Heart left ventricle (tissue), 16 donors: Measurements from ENCODE around the gene OXLD1. TPM values are rescaled to one million over a fixed set of nuclear protein-coding genes. Genes with fewer than 3 reads are reported as not detected.

Source experiments
- ATAC-seq, 4 donors: fragments of 200-7000 bp; cut with Tn5 transposase; one replicate each; pipeline ENCODE4 v1.9.1; 2020 to 2022; ENCODE audit warnings: moderate library complexity in 4 of 4, mild to moderate bottlenecking in 3 of 4, moderate number of reproducible peaks in 1 of 4
- DNase-seq, 5 donors: peaks; one replicate each; pipeline ENCODE4 v3.0.0-alpha.2; 2020
- H3K27ac ChIP-seq, 12 donors: fragments of 200-600 bp; sonication (generic) in 4 of 12; one replicate each; pipeline versions ENCODE4 v1.5.0 to v1.8.0; 2016 to 2022; ENCODE audit warnings: mild to moderate bottlenecking in 2 of 12
- H3K27me3 ChIP-seq, 9 donors: fragments of 200-600 bp; sonication (generic) in 2 of 9; one replicate each; pipeline versions ENCODE4 v1.5.1 to v1.8.0; 2016 to 2022; ENCODE audit warnings: mild to moderate bottlenecking in 3 of 9
- H3K36me3 ChIP-seq, 9 donors: fragments of 200-600 bp; sonication (generic) in 2 of 9; one replicate each; pipeline versions ENCODE4 v1.5.0 to v1.8.0; 2018 to 2022; ENCODE audit warnings: mild to moderate bottlenecking in 2 of 9
- H3K4me1 ChIP-seq, 12 donors: fragments of 200-600 bp; sonication (generic) in 4 of 12; one replicate each; pipeline versions ENCODE4 v1.5.0 to v1.8.0; 2016 to 2022; ENCODE audit warnings: mild to moderate bottlenecking in 3 of 12
- H3K4me3 ChIP-seq, 12 donors: fragments of 200-600 bp; sonication (generic) in 4 of 12; one replicate each; pipeline versions ENCODE4 v1.5.0 to v1.8.0; 2017 to 2022; ENCODE audit warnings: mild to moderate bottlenecking in 9 of 12, moderate library complexity in 4 of 12
- H3K9me3 ChIP-seq, 12 donors: fragments of 200-600 bp; sonication (generic) in 4 of 12; one replicate each; pipeline versions ENCODE4 v1.5.0 to v1.8.0; 2016 to 2022; ENCODE audit warnings: mild to moderate bottlenecking in 1 of 12
- POLR2A ChIP-seq, 2 donors: fragments of 450-650 bp; IDR thresholded peaks; one replicate each; pipeline ENCODE4 v1.6.1; 2017; ENCODE audit warnings: antibody characterized with exemption in 2 of 2, mild to moderate bottlenecking in 2 of 2, moderate library complexity in 2 of 2
- WGBS, 4 donors: extraction: QIAGEN DNeasy Blood & Tissue Kit in 2 of 4; methylation state at CpG; one replicate each; pipeline versions ENCODE4 v1.1.5 to v1.1.7; 2013 to 2018; 5-methylcytosine and 5-hydroxymethylcytosine counted together
- intact Hi-C, 10 donors: fragments of 100-400 bp; cut with DNase I; formaldehyde crosslinking; loops; one replicate each; pipeline versions ENCODE4 v1.11.1 to v1.14.2; 2022
- long read RNA-seq, 3 donors: library from polyadenylated mRNA; unstranded; transcript quantifications; one replicate each; pipeline ENCODE4 v2.0.0, GENCODE V29; 2020 to 2021
- polyA plus RNA-seq, 2 donors: library from polyadenylated mRNA; stranded (reverse); fragments of 200-250 nt; gene quantifications; one replicate each; pipeline ENCODE4 v1.2.3, GENCODE V29; 2013
- total RNA-seq, 9 donors: library from RNA; depleted of rRNA in 2 of 9; stranded (reverse); fragments of >200 nt in 2 of 9; fragmentation: NEBNext Ultra II Directional in 3 of 9; extraction: Animal tissue kit (Norgen Biotek cat#: 25700) in 3 of 9; gene quantifications; one replicate each; pipeline versions ENCODE4 v1.1.0 to v1.2.4, GENCODE V29; 2016 to 2023
- TF ChIP-seq, protein P1 (sequence below), 12 donors: fragments of 200-600 bp; sonication (generic) in 4 of 12; IDR thresholded peaks; one replicate each; pipeline versions ENCODE4 v1.5.0 to v1.8.0; 2018 to 2022; ENCODE audit warnings: antibody characterized with exemption in 12 of 12, mild to moderate bottlenecking in 5 of 12
- donor health status: ischemic (EF 13 %, LVEDD 7.1; RV severe dilation, severe dysfunction).
- donor health status: healthy with polysubstance abuse.
- donor health status: DM: no; HTN: yes; CAD: no.
- donor health status: DM: no; HTN: no; CAD: no.
- donor health status: ischemic (EF 25% LVEDD 6.9; RV normal size, moderate dysfunction).
- donor health status: ischemic (EF 25% LVEDD 5.7; RV mildly dilated, moderate dysfunction).
- donor health status: healthy.
- donor health status: DM: yes; HTN: yes; CAD: no.
- donor health status: ischemic (EF 35%, LVEDD 5.7; RV mildly dilated, moderate dysfunction).
- donor health status: nonischemic (EF 11% LVEDD 7.7; RV severe dilation, severe dysfunction).
- donor health status: DM: yes; HTN: yes; CAD: no.
- donor health status: PGD.
- donor health status: ischemic (EF 29% LVEDD 5.4; RV normal size, mild dysfunction).
- donor health status: nonischemic (EF 23%, LVEDD 6.1; RV moderate dilation, normal function).

Gene OXLD1
- total RNA-seq = 10 to 100 TPM; 16.9 to 28.8 (median 21.7) TPM
- polyA plus RNA-seq = 10 to 100 TPM; 27.0 to 42.9 TPM
- long read RNA-seq, donor 1, transcript OXLD1-206 (1 exons, 1,600 nt) = major isoform, 9 of 17 reads
- long read RNA-seq, donor 1, partial matches to known transcripts = 0 of 17 reads
- long read RNA-seq, donor 1, other reads (novel, unspliced or antisense) = 0 of 17 reads
- long read RNA-seq, donor 2, transcript OXLD1-206 (1 exons, 1,600 nt) = major isoform, 71 of 96 reads
- long read RNA-seq, donor 2, transcript OXLD1-207 (2 exons, 821 nt) = minor isoform, 6 of 96 reads
- long read RNA-seq, donor 2, transcript OXLD1-205 (2 exons, 678 nt) = minor isoform, 5 of 96 reads
- long read RNA-seq, donor 2, partial matches to known transcripts = 0 of 96 reads
- long read RNA-seq, donor 2, other reads (novel, unspliced or antisense) = 3 of 96 reads
- long read RNA-seq, donor 3, transcript OXLD1-206 (1 exons, 1,600 nt) = major isoform, 9 of 18 reads
- long read RNA-seq, donor 3, transcript OXLD1-201 (2 exons, 620 nt) = minor isoform, 6 of 18 reads
- long read RNA-seq, donor 3, partial matches to known transcripts = 0 of 18 reads
- long read RNA-seq, donor 3, other reads (novel, unspliced or antisense) = 0 of 18 reads

DNA sequence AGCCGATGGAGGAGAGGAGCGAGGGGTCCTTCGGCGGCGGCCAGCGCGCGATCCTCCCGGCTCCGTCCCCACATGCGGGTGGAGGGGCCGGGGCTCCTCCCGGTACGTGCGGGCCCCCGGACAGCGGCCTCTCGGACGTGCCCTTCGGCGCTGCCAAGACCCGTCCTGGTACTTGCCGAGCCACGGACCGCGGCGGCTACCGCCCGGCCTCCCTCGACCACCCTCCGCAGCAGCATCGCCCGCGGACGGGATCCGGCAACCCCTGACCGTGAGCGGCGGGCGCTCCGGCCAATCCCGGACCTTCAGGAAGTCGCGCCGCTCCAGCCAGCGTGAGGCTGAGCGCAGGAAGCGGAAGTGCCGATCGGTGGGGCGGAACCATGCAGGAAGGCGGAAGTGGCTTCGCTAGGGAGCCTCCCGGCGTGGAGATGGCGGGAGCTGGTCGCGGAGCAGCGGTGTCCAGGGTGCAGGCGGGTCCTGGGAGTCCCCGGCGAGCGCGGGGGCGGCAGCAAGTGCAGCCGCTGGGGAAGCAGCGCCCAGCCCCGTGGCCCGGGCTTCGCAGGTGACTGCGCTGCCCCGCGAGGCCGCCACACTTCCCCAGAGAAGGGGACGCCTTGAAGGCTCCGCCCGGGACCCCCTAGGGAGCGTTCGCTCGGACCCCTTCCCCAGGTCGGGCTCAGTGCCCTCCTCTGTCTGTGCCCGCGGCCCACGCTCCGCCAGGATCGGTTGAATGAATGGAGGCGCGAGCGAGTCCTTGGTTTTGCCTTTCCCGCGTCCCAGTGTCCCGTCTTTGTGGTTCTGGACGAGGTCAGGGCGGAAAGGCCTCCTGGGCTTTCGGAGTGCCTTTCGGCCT, at the start of gene OXLD1, which contains the start of gene CCDC137:
Gene OXLD1 (minus strand): TSS at position 264 of the 850 bp plus-strand sequence. CDS start 28 bp downstream, at position 236.
Gene CCDC137 (plus strand): TSS at position 396 of the 850 bp plus-strand sequence. CDS start 30 bp downstream, at position 426.
- no peaks in the 10 kb centered on the region for H3K9me3 ChIP-seq
- TF ChIP-seq, protein P1, sequence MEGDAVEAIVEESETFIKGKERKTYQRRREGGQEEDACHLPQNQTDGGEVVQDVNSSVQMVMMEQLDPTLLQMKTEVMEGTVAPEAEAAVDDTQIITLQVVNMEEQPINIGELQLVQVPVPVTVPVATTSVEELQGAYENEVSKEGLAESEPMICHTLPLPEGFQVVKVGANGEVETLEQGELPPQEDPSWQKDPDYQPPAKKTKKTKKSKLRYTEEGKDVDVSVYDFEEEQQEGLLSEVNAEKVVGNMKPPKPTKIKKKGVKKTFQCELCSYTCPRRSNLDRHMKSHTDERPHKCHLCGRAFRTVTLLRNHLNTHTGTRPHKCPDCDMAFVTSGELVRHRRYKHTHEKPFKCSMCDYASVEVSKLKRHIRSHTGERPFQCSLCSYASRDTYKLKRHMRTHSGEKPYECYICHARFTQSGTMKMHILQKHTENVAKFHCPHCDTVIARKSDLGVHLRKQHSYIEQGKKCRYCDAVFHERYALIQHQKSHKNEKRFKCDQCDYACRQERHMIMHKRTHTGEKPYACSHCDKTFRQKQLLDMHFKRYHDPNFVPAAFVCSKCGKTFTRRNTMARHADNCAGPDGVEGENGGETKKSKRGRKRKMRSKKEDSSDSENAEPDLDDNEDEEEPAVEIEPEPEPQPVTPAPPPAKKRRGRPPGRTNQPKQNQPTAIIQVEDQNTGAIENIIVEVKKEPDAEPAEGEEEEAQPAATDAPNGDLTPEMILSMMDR (IDR thresholded peaks at IDR 0.05) = no peak
- peak; percentile 64 to 95 for TF ChIP-seq POLR2A (IDR thresholded peaks at IDR 0.05)

GRCh38 chr17:81715107-81715871, 48.9 kb upstream of the OXLD1 start:
- DNase-seq = no peak
- Histone ChIP-seq H3K4me1 (peaks cover 6 to 33% (median 27%) of the 10 kb centered on the region in 12 donors), H3K36me3 (no peaks in the 10 kb centered on the region), H3K4me3 (no peak overlapping the region), H3K27ac (no peak overlapping the region), H3K9me3 (no peaks in the 10 kb centered on the region), H3K27me3 (no peaks in the 10 kb centered on the region)
- no peak for TF ChIP-seq POLR2A (IDR thresholded peaks at IDR 0.05)
- TF ChIP-seq, protein P1 (IDR thresholded peaks at IDR 0.05) = no peak
- intact Hi-C loops = no loop called here
- WGBS, 4 donors = 83 to 93% (median 87%) methylated on average over 12 to 32 of the region's 32 CpGs
- ATAC-seq = no peak

More for the DNA sequence above, at the start of gene OXLD1, which contains the start of gene CCDC137:
- peak; percentile 97 to 100 (median 99) for ATAC-seq
- peaks cover 0 to 29% (median 16%) of the 10 kb centered on the region in 12 donors for H3K4me1 ChIP-seq
- WGBS, 4 donors = 0 to 1% (median 0%) methylated on average over 62 to 96 of the region's 96 CpGs
- H3K27ac ChIP-seq = peak within 1 kb of the TSS; percentile 62 to 95 (median 88)
- peak within 1 kb of the TSS; percentile 77 to 100 (median 94) for H3K4me3 ChIP-seq
- peaks cover 0 to 42% (median 26%) of the 10 kb centered on the region in 9 donors for H3K36me3 ChIP-seq
- H3K27me3 ChIP-seq = no peaks in the 10 kb centered on the region
- peak; percentile 97 to 98 (median 98) for DNase-seq
- intact Hi-C loops = loop anchor here in 3 of 10 donors (2.0 kb wide), 2 partner anchors 16 to 30 kb away; partner anchors contain the start of genes NPLOC4 (in 2 of the 3), TSPAN10 (in 2 of the 3) and ARL16 (in 1 of the 3)

GRCh38 chr17:81714412-81715106, 48.2 kb upstream of the OXLD1 start:
- no peak overlapping the region for H3K4me3 ChIP-seq
- 93 to 97% (median 95%) methylated on average over 37 to 39 of the region's 39 CpGs for WGBS, 4 donors
- H3K27me3 ChIP-seq = no peaks in the 10 kb centered on the region
- intact Hi-C loops = no loop called here
- TF ChIP-seq POLR2A (IDR thresholded peaks at IDR 0.05) = no peak
- TF ChIP-seq, protein P1 (IDR thresholded peaks at IDR 0.05) = no peak
- H3K9me3 ChIP-seq = no peaks in the 10 kb centered on the region
- DNase-seq (no peak), ATAC-seq (no peak)
- H3K36me3 ChIP-seq = no peaks in the 10 kb centered on the region
- peaks cover 6 to 35% (median 27%) of the 10 kb centered on the region in 12 donors for H3K4me1 ChIP-seq
- no peak overlapping the region for H3K27ac ChIP-seq
